HCT116 (cell line): ENCODE results near the gene SUGP1. TPM values are rescaled to one million over a fixed set of nuclear protein-coding genes. Genes with fewer than 3 reads are reported as not detected.

Experiments
- ATAC-seq: fragments of 200-7000 bp; cut with Tn5 transposase; 2 replicates; pipeline ENCODE4 v1.9.1; 2020; ENCODE audit warnings: mild to moderate bottlenecking, moderate library complexity
- BruUV-seq: library from RNA; stranded (reverse); fragments of 400-500 nt; replicated peaks from 2 replicates; lab custom pipeline; 2021; lab: Mats Ljungman, UMichigan
- CTCF ChIA-PET: fragments of 300-600 bp; sonication (Branson Sonifier 250); formaldehyde crosslinking; loops from one replicate; lab custom pipeline; 2021; ENCODE audit warnings: antibody characterized with exemption; lab: Charles Lee
- POLR2A ChIA-PET: fragments of 300-600, 350-600 bp; sonication (Branson Sonifier 250); formaldehyde crosslinking; loops from one replicate; lab custom pipeline; 2021; ENCODE audit warnings: antibody characterized with exemption; lab: Charles Lee
- RAD21 ChIA-PET, 2 experiments: fragments of 300-600 bp; sonication (Branson Sonifier 250); formaldehyde crosslinking; loops; one replicate each; lab custom pipeline; 2023; ENCODE audit warnings: low total read pairs in 2 of 2; ENCODE audit not compliant: uncharacterized antibody in 2 of 2, unreplicated experiment in 2 of 2, low non-redundant PET in 1 of 2; lab: Charles Lee
- DNase-seq: peaks from one replicate; pipeline ENCODE4 v3.0.0-alpha.2; 2010; ENCODE audit warnings: low read depth, low spot score
- H2AFZ ChIP-seq: fragments of 200-600 bp; shearing (Covaris generic), sonication (generic); 2 replicates; pipeline ENCODE4 v1.6.1; 2017; ENCODE audit warnings: low read depth, mixed run types, mixed read lengths, antibody characterized with exemption, low read length; ENCODE audit not compliant: poor library complexity, severe bottlenecking
- H3K27ac ChIP-seq: 2 replicates; pipeline ENCODE4 v1.5.1; 2012; ENCODE audit warnings: low read depth, low read length
- H3K27me3 ChIP-seq: fragments of 200-600 bp; sonication (generic); 2 replicates; pipeline ENCODE4 v1.6.1; 2016; ENCODE audit warnings: mixed run types, low read length, mixed read lengths; ENCODE audit not compliant: insufficient read depth
- H3K36me3 ChIP-seq, 2 experiments: fragments of 200-500 bp in 1 of 2; fragments of 200-600 bp in 1 of 2; sonication (Bioruptor generic) in 1 of 2; sonication (generic) in 1 of 2; 2 replicates each; pipeline versions ENCODE4 v1.5.1 to v1.6.1; 2014 to 2016; ENCODE audit warnings: low read length in 2 of 2, inconsistent platforms in 1 of 2, mixed read lengths in 1 of 2, mixed run types in 1 of 2; ENCODE audit not compliant: insufficient read depth in 2 of 2, control insufficient read depth in 1 of 2
- H3K4me1 ChIP-seq, 2 experiments: fragments of 200-600 bp in 1 of 2; sonication (generic) in 1 of 2; 2 replicates each; pipeline versions ENCODE4 v1.5.1 to v1.6.1; 2012 to 2017; ENCODE audit warnings: low read length in 2 of 2, inconsistent platforms in 1 of 2, mild to moderate bottlenecking in 1 of 2, mixed read lengths in 1 of 2, mixed run types in 1 of 2, moderate library complexity in 1 of 2; ENCODE audit not compliant: insufficient read depth in 2 of 2, control insufficient read depth in 1 of 2
- H3K4me2 ChIP-seq: fragments of 200-600 bp; sonication (generic); 2 replicates; pipeline ENCODE4 v1.6.1; 2017; ENCODE audit warnings: mixed run types, low read length, mixed read lengths
- H3K4me3 ChIP-seq, 2 experiments: fragments of 200-600 bp in 1 of 2; sonication (generic) in 1 of 2; replicated peaks in 1 of 2; 2 replicates each; pipeline ENCODE4 v1.5.1; 2011 to 2016; ENCODE audit warnings: low read length in 2 of 2, control low read depth in 1 of 2, low read depth in 1 of 2, mild to moderate bottlenecking in 1 of 2, mixed read lengths in 1 of 2, mixed run types in 1 of 2
- H3K79me2 ChIP-seq: fragments of 200-600 bp; sonication (generic); 2 replicates; pipeline ENCODE4 v1.6.1; 2017; ENCODE audit warnings: mild to moderate bottlenecking, mixed run types, low read length, moderate library complexity, mixed read lengths; ENCODE audit not compliant: insufficient read depth
- H3K9ac ChIP-seq: fragments of 200-600 bp; sonication (generic); 2 replicates; pipeline ENCODE4 v1.6.1; 2016; ENCODE audit warnings: low read length, mixed read lengths
- H3K9me2 ChIP-seq: fragments of 200-600 bp; sonication (generic), shearing (Covaris generic); 2 replicates; pipeline ENCODE4 v1.6.1; 2017; ENCODE audit warnings: mixed run types, mild to moderate bottlenecking, moderate library complexity; ENCODE audit not compliant: insufficient read depth
- H3K9me3 ChIP-seq, 2 experiments: fragments of 200-500 bp in 1 of 2; fragments of 200-600 bp in 1 of 2; sonication (Bioruptor generic) in 1 of 2; sonication (generic) in 1 of 2; 2 replicates each; pipeline ENCODE4 v1.6.1; 2014 to 2017; ENCODE audit warnings: low read length in 2 of 2, mixed read lengths in 2 of 2, inconsistent platforms in 1 of 2, low read depth in 1 of 2, mild to moderate bottlenecking in 1 of 2, mixed run types in 1 of 2, moderate library complexity in 1 of 2; ENCODE audit not compliant: control insufficient read depth in 1 of 2, insufficient read depth in 1 of 2
- H4K20me1 ChIP-seq: fragments of 200-600 bp; sonication (generic), shearing (Covaris generic); 2 replicates; pipeline ENCODE4 v1.6.1; 2017; ENCODE audit warnings: mixed run types, mild to moderate bottlenecking, moderate library complexity; ENCODE audit not compliant: insufficient read depth
- CTCF ChIP-seq, 3 experiments: fragments of 200-600 bp in 1 of 3; sonication (generic) in 1 of 3; IDR thresholded peaks in 2 of 3; conservative IDR thresholded peaks in 1 of 3; 2 replicates each; pipeline ENCODE4 v1.5.1; 2012 to 2017; ENCODE audit warnings: low read depth in 2 of 3, low read length in 2 of 3, antibody characterized with exemption in 1 of 3, borderline replicate concordance in 1 of 3, control low read depth in 1 of 3, mild to moderate bottlenecking in 1 of 3, mixed read lengths in 1 of 3, mixed run types in 1 of 3, moderate library complexity in 1 of 3; ENCODE audit not compliant: insufficient read depth in 1 of 3
- EGR1 ChIP-seq: IDR thresholded peaks from 2 replicates; pipeline ENCODE4 v1.6.1; 2012; ENCODE audit warnings: low read depth
- MAX ChIP-seq: IDR thresholded peaks from 2 replicates; pipeline ENCODE4 v1.6.1; 2012
- POLR2A ChIP-seq: IDR thresholded peaks from 2 replicates; pipeline ENCODE4 v1.7.0; 2011; ENCODE audit warnings: borderline replicate concordance; ENCODE audit not compliant: insufficient read depth, insufficient read length; ENCODE audit errors: extremely low read depth
- POLR2AphosphoS5 ChIP-seq: IDR thresholded peaks from 2 replicates; pipeline ENCODE4 v1.6.1; 2011; ENCODE audit warnings: mild to moderate bottlenecking, low read depth, low read length, moderate library complexity
- SRF ChIP-seq: IDR thresholded peaks from 2 replicates; pipeline ENCODE4 v1.6.1; 2012; ENCODE audit warnings: low read depth
- TCF7L2 ChIP-seq: IDR thresholded peaks from 2 replicates; pipeline ENCODE4 v1.7.0; 2011; ENCODE audit warnings: borderline replicate concordance, inconsistent platforms; ENCODE audit not compliant: insufficient read depth, insufficient read length; ENCODE audit errors: extremely low read depth
- ZFX ChIP-seq: fragments of 450-650 bp; IDR thresholded peaks from 2 replicates; pipeline ENCODE4 v1.6.1; 2017
- intact Hi-C: fragments of 100-400 bp; cut with micrococcal nuclease; formaldehyde crosslinking; loops from 2 replicates; pipeline ENCODE4 v1.10.0; 2022
- total RNA-seq: library from RNA; stranded (reverse); gene quantifications from one replicate; pipeline ENCODE4 v1.2.1, GENCODE V29; 2021; ENCODE audit not compliant: unreplicated experiment

The SUGP1 gene
- total RNA-seq, 1 experiment from 2014 or later: 47.6 TPM

- TF ChIP-seq CTCF (IDR thresholded peaks at IDR 0.05 in 2 of 3, conservative IDR thresholded peaks at IDR 0.05 in 1 of 3; ENCODE audit: borderline replicate concordance in 1 of 3, insufficient read depth in 1 of 3, low read depth in 2 of 3, low read length in 2 of 3): no peak
- no peak for TF ChIP-seq POLR2A
- TF ChIP-seq TCF7L2: no peak
- TF ChIP-seq POLR2AphosphoS5: no peak
- no peak for TF ChIP-seq EGR1
- no peak for TF ChIP-seq ZFX
These were observed 4.2 kb downstream of the SUGP1 start (continued) for GRCh38 chr19:19316082-19316481.

- Histone ChIP-seq H3K36me3 (peaks cover 13 to 25% of the 10 kb centered on the region in 2 experiments; a peak in 3 of 4 replicates), H3K4me3 (no peak overlapping the region), H3K9me3 (no peaks in the 10 kb centered on the region), H2AFZ (no peak overlapping the region), H3K79me2 (peaks cover 54% of the 10 kb centered on the region), H3K9me2 (no peaks in the 10 kb centered on the region), H4K20me1 (no peaks in the 10 kb centered on the region), H3K9ac (no peak overlapping the region), H3K4me1 (peaks cover 9 to 12% of the 10 kb centered on the region in 2 experiments), H3K27me3 (no peaks in the 10 kb centered on the region), H3K4me2 (no peak overlapping the region), H3K27ac (no peak overlapping the region)
- intact Hi-C loops: no loop called here
- no peak for DNase-seq
- ChIA-PET RAD21 (no interaction called here), CTCF (no interaction called here), POLR2A (no interaction called here)
- no peak for ATAC-seq
- BruUV-seq: no TSS peak
- TF ChIP-seq SRF (no peak), MAX (no peak), CTCF (IDR thresholded peaks at IDR 0.05 in 2 of 3, conservative IDR thresholded peaks at IDR 0.05 in 1 of 3; ENCODE audit: borderline replicate concordance in 1 of 3, insufficient read depth in 1 of 3, low read depth in 2 of 3, low read length in 2 of 3) (peak in 2 of 3 experiments; percentile 24 to 28; a peak in 3 of 6 replicates)
These were observed 4.9 kb downstream of the SUGP1 start for GRCh38 chr19:19315444-19315843.
